SK-N-SH (cell line): ENCODE results near the gene TEAD1. TPM values are rescaled to one million over a fixed set of nuclear protein-coding genes. Genes with fewer than 3 reads are reported as not detected.
"Not testable (repeated sequence)": the region's sequence is repeated elsewhere in the genome, so short reads cannot be mapped to it uniquely, and the experiment has no call there.

ENCODE experiments used
- CTCF ChIA-PET: fragments of 300-600, 350-600 bp; formaldehyde crosslinking; extraction: SDS; loops from one replicate; lab custom pipeline; 2021; lab: Yijun Ruan, JAX
- POLR2A ChIA-PET: fragments of 350-600 bp; sonication (Branson Sonifier 250); formaldehyde crosslinking; extraction: SDS; loops from one replicate; lab custom pipeline; 2020; ENCODE audit warnings: antibody characterized with exemption, inconsistent platforms; lab: Yijun Ruan, JAX
- DNase-seq: peaks from one replicate; pipeline ENCODE4 v3.0.0; 2012
- H2AFZ ChIP-seq: fragments of 200-600 bp; sonication (generic); 2 replicates; pipeline ENCODE4 v1.8.1; 2016; ENCODE audit warnings: antibody characterized with exemption, mild to moderate bottlenecking, low read depth
- H3F3A ChIP-seq: fragments of 200-600 bp; sonication (generic); replicated peaks from 2 replicates; pipeline ENCODE3; 2016; ENCODE audit warnings: antibody characterized with exemption, mild to moderate bottlenecking; ENCODE audit not compliant: insufficient read depth
- H3K27ac ChIP-seq, 2 experiments: fragments of 200-500 bp in 1 of 2; fragments of 200-600 bp in 1 of 2; sonication (Bioruptor generic) in 1 of 2; sonication (generic), shearing (Covaris generic) in 1 of 2; 2 replicates each; pipeline versions ENCODE4 v1.5.1 to v1.6.1; 2014 to 2016; ENCODE audit warnings: low read depth in 2 of 2, inconsistent platforms in 1 of 2, low read length in 1 of 2, mild to moderate bottlenecking in 1 of 2, mixed read lengths in 1 of 2
- H3K27me3 ChIP-seq: fragments of 200-600 bp; sonication (generic), shearing (Covaris generic); 2 replicates; pipeline ENCODE4 v1.6.1; 2016; ENCODE audit warnings: mixed run types; ENCODE audit not compliant: insufficient read depth
- H3K36me3 ChIP-seq, 2 experiments: fragments of 200-500 bp in 1 of 2; fragments of 200-600 bp in 1 of 2; sonication (Bioruptor generic) in 1 of 2; sonication (generic) in 1 of 2; replicated peaks in 1 of 2; 2 replicates each; pipeline versions ENCODE3 to v1.5.1; 2014 to 2016; ENCODE audit warnings: low read length in 1 of 2, mild to moderate bottlenecking in 1 of 2; ENCODE audit not compliant: insufficient read depth in 2 of 2, control insufficient read depth in 1 of 2
- H3K4me1 ChIP-seq, 2 experiments: fragments of 200-500 bp in 1 of 2; fragments of 200-600 bp in 1 of 2; sonication (Bioruptor generic) in 1 of 2; sonication (generic), shearing (Covaris generic) in 1 of 2; 2 replicates each; pipeline versions ENCODE4 v1.5.1 to v1.6.1; 2014 to 2016; ENCODE audit warnings: low read depth in 1 of 2, low read length in 1 of 2, mixed run types in 1 of 2; ENCODE audit not compliant: insufficient read depth in 2 of 2, control insufficient read depth in 1 of 2
- H3K4me2 ChIP-seq: fragments of 200-600 bp; sonication (generic), shearing (Covaris generic); 2 replicates; pipeline ENCODE4 v1.6.1; 2017; ENCODE audit warnings: mixed run types
- H3K4me3 ChIP-seq, 2 experiments: fragments of 200-500 bp in 1 of 2; fragments of 200-600 bp in 1 of 2; sonication (Bioruptor generic) in 1 of 2; sonication (generic), shearing (Covaris generic) in 1 of 2; 2 replicates each; pipeline versions ENCODE4 v1.5.1 to v1.8.1; 2014 to 2016; ENCODE audit warnings: low read depth in 2 of 2, inconsistent platforms in 1 of 2, low read length in 1 of 2, mild to moderate bottlenecking in 1 of 2, mixed read lengths in 1 of 2, moderate library complexity in 1 of 2
- H3K79me2 ChIP-seq: fragments of 200-600 bp; sonication (generic); 2 replicates; pipeline ENCODE4 v1.8.1; 2017; ENCODE audit warnings: mild to moderate bottlenecking; ENCODE audit not compliant: insufficient read depth
- H3K9ac ChIP-seq: fragments of 200-600 bp; sonication (generic); 2 replicates; pipeline ENCODE4 v1.6.1; 2017; ENCODE audit warnings: mixed run types
- H3K9me2 ChIP-seq: fragments of 200-600 bp; sonication (generic); 2 replicates; pipeline ENCODE4 v1.6.1; 2017; ENCODE audit warnings: mixed run types
- H3K9me3 ChIP-seq: fragments of 200-600 bp; sonication (generic); 2 replicates; pipeline ENCODE4 v1.6.1; 2017; ENCODE audit warnings: mixed run types, mild to moderate bottlenecking, moderate library complexity
- H4K20me1 ChIP-seq: fragments of 200-600 bp; sonication (generic); 2 replicates; pipeline ENCODE4 v1.6.1; 2017; ENCODE audit warnings: mild to moderate bottlenecking, mixed run types; ENCODE audit not compliant: insufficient read depth
- CTCF ChIP-seq: fragments of 200-600 bp; sonication (generic); IDR thresholded peaks from 2 replicates; pipeline ENCODE4 v1.6.1; 2017; ENCODE audit warnings: antibody characterized with exemption, mild to moderate bottlenecking, moderate library complexity
- EP300 ChIP-seq, 2 experiments: IDR thresholded peaks; 2 replicates each; pipeline versions ENCODE4 v1.4.0 to v1.6.1; 2012; ENCODE audit warnings: borderline replicate concordance in 1 of 2, low read depth in 1 of 2, low read length in 1 of 2
- EZH2phosphoT487 ChIP-seq: fragments of 200-600 bp; sonication (generic); IDR thresholded peaks from 2 replicates; pipeline ENCODE4 v1.6.1; 2017; ENCODE audit warnings: low read depth, mixed run types, mild to moderate bottlenecking, antibody characterized with exemption, moderate library complexity, borderline replicate concordance
- FOSL2 ChIP-seq: IDR thresholded peaks from 2 replicates; pipeline ENCODE4 v1.4.0; 2012; ENCODE audit warnings: low read depth, mild to moderate bottlenecking, moderate library complexity, borderline replicate concordance
- FOXM1 ChIP-seq: IDR thresholded peaks from 2 replicates; pipeline ENCODE4 v1.4.0; 2012; ENCODE audit warnings: low read depth, mild to moderate bottlenecking
- GABPA ChIP-seq: IDR thresholded peaks from 2 replicates; pipeline ENCODE4 v1.4.0; 2012; ENCODE audit warnings: low read depth, mild to moderate bottlenecking
- JUND ChIP-seq: IDR thresholded peaks from 2 replicates; pipeline ENCODE4 v1.4.0; 2012
- MEF2A ChIP-seq: IDR thresholded peaks from 2 replicates; pipeline ENCODE4 v1.4.0; 2012; ENCODE audit warnings: low read depth, borderline replicate concordance
- NFIC ChIP-seq: IDR thresholded peaks from 2 replicates; pipeline ENCODE4 v1.4.0; 2012; ENCODE audit warnings: borderline replicate concordance
- PBX3 ChIP-seq: IDR thresholded peaks from 2 replicates; pipeline ENCODE4; 2012
- RFX5 ChIP-seq: IDR thresholded peaks from 2 replicates; pipeline ENCODE4 v1.6.1; 2012; ENCODE audit warnings: mild to moderate bottlenecking, improper control_type of control experiment, low read length
- RXRA ChIP-seq: IDR thresholded peaks from 2 replicates; pipeline ENCODE4 v1.4.0; 2012; ENCODE audit warnings: low read depth, mild to moderate bottlenecking, borderline replicate concordance
- SIN3A ChIP-seq: IDR thresholded peaks from 2 replicates; pipeline ENCODE4 v1.6.1; 2012; ENCODE audit warnings: low read depth, mild to moderate bottlenecking, low read length, moderate library complexity, borderline replicate concordance
- SMC3 ChIP-seq: IDR thresholded peaks from 2 replicates; pipeline ENCODE4 v1.6.1; 2012; ENCODE audit warnings: low read depth, low read length, improper control_type of control experiment
- TAF1 ChIP-seq: IDR thresholded peaks from 2 replicates; pipeline ENCODE4 v1.6.1; 2012; ENCODE audit warnings: low read depth, mild to moderate bottlenecking, low read length, moderate library complexity, borderline replicate concordance
- TCF12 ChIP-seq: IDR thresholded peaks from 2 replicates; pipeline ENCODE4 v1.4.0; 2012
- TEAD4 ChIP-seq: IDR thresholded peaks from 2 replicates; pipeline ENCODE4 v1.4.0; 2012; ENCODE audit warnings: mild to moderate bottlenecking, borderline replicate concordance; ENCODE audit not compliant: insufficient read depth
- USF2 ChIP-seq: fragments of 150-350 bp; IDR thresholded peaks from 2 replicates; pipeline ENCODE4 v1.6.1; 2017; ENCODE audit warnings: antibody characterized with exemption, low read length, low read depth, borderline replicate concordance
- WGBS: methylation state at CpG from one replicate; pipeline ENCODE4 v1.1.6; 2017; ENCODE audit warnings: low lambda C conversion rate; 5-methylcytosine and 5-hydroxymethylcytosine counted together
- polyA plus RNA-seq, 3 experiments: library from polyadenylated mRNA; depleted of rRNA; stranded (reverse); fragments of >200 nt; gene quantifications; 2 replicates each; pipeline ENCODE4 v1.2.3, GENCODE V29; 2012

TEAD1 gene
- polyA plus RNA-seq, 1 of the 3 experiments (the other 2 are of a cell fraction) = 31.2 TPM

- H3K4me1 ChIP-seq = peaks cover 20 to 21% of the 10 kb centered on the region in 2 experiments; a peak in 3 of 4 replicates
- H3K27ac ChIP-seq = no peak overlapping the region
- H3K4me3 ChIP-seq = no peak overlapping the region
- 89% methylated on average over 2 of the region's 2 CpGs for WGBS
- no peaks in the 10 kb centered on the region for H3K36me3 ChIP-seq
- TF ChIP-seq GABPA (no peak), TAF1 (no peak), FOXM1 (no peak), SMC3 (no peak), SIN3A (no peak), TEAD4 (no peak), JUND (no peak), CTCF (no peak), RXRA (no peak), EP300 (IDR thresholded peaks at IDR 0.05; ENCODE audit: borderline replicate concordance in 1 of 2, low read depth in 1 of 2, low read length in 1 of 2) (no peak), MEF2A (no peak), PBX3 (no peak), FOSL2 (no peak), NFIC (no peak), EZH2phosphoT487 (no peak), RFX5 (no peak), USF2 (no peak), TCF12 (no peak)
- DNase-seq = no peak
- H3K9ac ChIP-seq = no peak overlapping the region
- ChIA-PET POLR2A (no interaction called here), CTCF (interaction anchor here (1.4 kb wide), 1 partner anchor 8 kb away, joined by 4 read pairs; no protein-coding TSS in a partner anchor)
- no peaks in the 10 kb centered on the region for H3K27me3 ChIP-seq
- peaks cover 5% of the 10 kb centered on the region for H3F3A ChIP-seq
- no peaks in the 10 kb centered on the region for H3K9me2 ChIP-seq
- H3K9me3 ChIP-seq = no peaks in the 10 kb centered on the region
- H4K20me1 ChIP-seq = peaks cover 99% of the 10 kb centered on the region
- H3K4me2 ChIP-seq = 0 out of 2 replicates have a peak overlapping the region, but pooled peaks have one; percentile 7
- H2AFZ ChIP-seq = no peak overlapping the region
- peaks cover 100% of the 10 kb centered on the region for H3K79me2 ChIP-seq
Measured at GRCh38 chr11:12757416-12757815, 83.2 kb downstream of the TEAD1 start.

- H3K27ac ChIP-seq, POLR2A ChIA-PET, H3K9ac ChIP-seq, H3K27me3 ChIP-seq, DNase-seq, H3F3A ChIP-seq, H3K4me2 ChIP-seq, H3K36me3 ChIP-seq, H3K9me3 ChIP-seq, CTCF ChIA-PET, H3K9me2 ChIP-seq, H2AFZ ChIP-seq, H3K4me3 ChIP-seq: not testable (repeated sequence)
- Histone ChIP-seq H4K20me1 (peaks cover 98% of the 10 kb centered on the region), H3K4me1 (peaks cover 20 to 25% of the 10 kb centered on the region in 2 experiments; a peak in 3 of 4 replicates), H3K79me2 (peaks cover 100% of the 10 kb centered on the region)
- 98% methylated on average over 6 of the region's 6 CpGs for WGBS
Measured at GRCh38 chr11:12758117-12758516, 83.9 kb downstream of the TEAD1 start.
